Limb (tissue), 2 donors: Measurements from ENCODE around the gene ERVFRD-1.

ENCODE experiments used
- DNase-seq, 2 donors: peaks; one replicate each; pipeline ENCODE4 v3.0.0-alpha.2; 2016; ENCODE audit errors: extremely low spot score in 2 of 2

The ERVFRD-1 gene

GRCh38 chr6:11054722-11055121, 56.8 kb downstream of the ERVFRD-1 start:
- no peak for DNase-seq

- DNase-seq, result no peak
Observed at GRCh38 chr6:11053307-11053706, 58.2 kb downstream of the ERVFRD-1 start.
